PC-3 (cell line): Measurements from ENCODE around the gene HSPB1. TPM values are rescaled to one million over a fixed set of nuclear protein-coding genes. Genes with fewer than 3 reads are reported as not detected.
"Not testable (repeated sequence)": the region's sequence is repeated elsewhere in the genome, so short reads cannot be mapped to it uniquely, and the experiment has no call there.

Experiments
- ATAC-seq: fragments of 200-7000 bp; cut with Tn5 transposase; 2 replicates; pipeline ENCODE4 v1.9.1; 2020; ENCODE audit warnings: mild to moderate bottlenecking, moderate library complexity
- BruUV-seq: library from RNA; stranded (reverse); fragments of 400-500 nt; replicated peaks from 2 replicates; lab custom pipeline; 2021; lab: Mats Ljungman, UMichigan
- CTCF ChIA-PET: fragments of 300-600 bp; sonication (Branson Sonifier 250); formaldehyde crosslinking; loops from one replicate; lab custom pipeline; 2022; ENCODE audit warnings: antibody characterized with exemption; lab: Charles Lee
- POLR2A ChIA-PET: fragments of 300-600 bp; sonication (Branson Sonifier 250); formaldehyde crosslinking; loops from one replicate; lab custom pipeline; 2022; ENCODE audit warnings: antibody characterized with exemption; ENCODE audit not compliant: unreplicated experiment; lab: Charles Lee
- DNase-seq: peaks from one replicate; pipeline ENCODE4 v3.0.0-alpha.2; 2015
- H2AFZ ChIP-seq: fragments of 300-600 bp; sonication (generic); 2 replicates; pipeline ENCODE4 v1.6.0; 2016; ENCODE audit warnings: antibody characterized with exemption, low read length
- H3F3A ChIP-seq: fragments of 300-600 bp; sonication (generic); one replicate; pipeline ENCODE4 v1.6.0; 2017; ENCODE audit warnings: antibody characterized with exemption, low read length, control low read depth, mild to moderate bottlenecking; ENCODE audit not compliant: unreplicated experiment
- H3K27ac ChIP-seq: fragments of 300-600 bp; sonication (generic); 2 replicates; pipeline ENCODE4 v1.5.1; 2016; ENCODE audit warnings: mild to moderate bottlenecking, low read length
- H3K27me3 ChIP-seq: fragments of 300-600 bp; sonication (generic); 2 replicates; pipeline ENCODE4 v1.6.1; 2016; ENCODE audit warnings: low read length, mixed read lengths
- H3K36me3 ChIP-seq: fragments of 300-600 bp; sonication (generic); 2 replicates; pipeline ENCODE4 v1.6.1; 2016; ENCODE audit warnings: low read depth, mixed run types, low read length, mixed read lengths
- H3K4me1 ChIP-seq: fragments of 300-600 bp; sonication (generic); 2 replicates; pipeline ENCODE4 v1.5.1; 2016; ENCODE audit warnings: low read length; ENCODE audit not compliant: insufficient read depth
- H3K4me2 ChIP-seq: fragments of 300-600 bp; sonication (generic); 2 replicates; pipeline ENCODE4 v1.6.0; 2016; ENCODE audit warnings: low read length
- H3K4me3 ChIP-seq: fragments of 300-600 bp; sonication (generic); 2 replicates; pipeline ENCODE4 v1.5.1; 2016; ENCODE audit warnings: mild to moderate bottlenecking, low read length, mixed read lengths
- H3K79me2 ChIP-seq: fragments of 300-600 bp; sonication (generic); 2 replicates; pipeline ENCODE4 v1.6.1; 2017; ENCODE audit warnings: low read length, mixed read lengths
- H3K9ac ChIP-seq: fragments of 300-600 bp; sonication (generic); 2 replicates; pipeline ENCODE4 v1.6.0; 2016; ENCODE audit warnings: mild to moderate bottlenecking, low read length
- H3K9me2 ChIP-seq: fragments of 300-600 bp; sonication (generic); replicated peaks from 2 replicates; pipeline ENCODE4 v1.6.1; 2016; ENCODE audit warnings: mixed run types, low read length, mixed read lengths
- H3K9me3 ChIP-seq: fragments of 300-600 bp; sonication (generic); 2 replicates; pipeline ENCODE4 v1.6.1; 2016; ENCODE audit warnings: low read length, mixed read lengths
- H4K20me1 ChIP-seq: fragments of 300-600 bp; sonication (generic); 2 replicates; pipeline ENCODE4 v1.6.1; 2016; ENCODE audit warnings: low read length, mixed read lengths
- EZH2 ChIP-seq: fragments of 300-600 bp; sonication (generic); IDR thresholded peaks from one replicate; pipeline ENCODE4 v1.6.1; 2017; ENCODE audit warnings: antibody characterized with exemption, mild to moderate bottlenecking, low read length; ENCODE audit not compliant: unreplicated experiment
- EZH2phosphoT487 ChIP-seq: fragments of 300-600 bp; sonication (generic); IDR thresholded peaks from 2 replicates; pipeline ENCODE4 v1.6.1; 2018; ENCODE audit warnings: mild to moderate bottlenecking, antibody characterized with exemption, low read length, borderline replicate concordance
- intact Hi-C: fragments of 100-400 bp; cut with micrococcal nuclease; formaldehyde crosslinking; loops from 2 replicates; pipeline ENCODE4 v1.9.0; 2023
- total RNA-seq: library from RNA; depleted of rRNA; stranded (reverse); fragments of >200 nt; gene quantifications from 2 replicates; pipeline ENCODE4 v1.2.3, GENCODE V29; 2014
- TF ChIP-seq, protein P1 (sequence below): fragments of 300-600 bp; sonication (generic); conservative IDR thresholded peaks from 2 replicates; pipeline ENCODE4 v1.5.1; 2017; ENCODE audit warnings: antibody characterized with exemption, low read depth, mild to moderate bottlenecking, low read length

Gene HSPB1
- total RNA-seq, 1 experiment from 2014 or later: 166 TPM

DNA sequence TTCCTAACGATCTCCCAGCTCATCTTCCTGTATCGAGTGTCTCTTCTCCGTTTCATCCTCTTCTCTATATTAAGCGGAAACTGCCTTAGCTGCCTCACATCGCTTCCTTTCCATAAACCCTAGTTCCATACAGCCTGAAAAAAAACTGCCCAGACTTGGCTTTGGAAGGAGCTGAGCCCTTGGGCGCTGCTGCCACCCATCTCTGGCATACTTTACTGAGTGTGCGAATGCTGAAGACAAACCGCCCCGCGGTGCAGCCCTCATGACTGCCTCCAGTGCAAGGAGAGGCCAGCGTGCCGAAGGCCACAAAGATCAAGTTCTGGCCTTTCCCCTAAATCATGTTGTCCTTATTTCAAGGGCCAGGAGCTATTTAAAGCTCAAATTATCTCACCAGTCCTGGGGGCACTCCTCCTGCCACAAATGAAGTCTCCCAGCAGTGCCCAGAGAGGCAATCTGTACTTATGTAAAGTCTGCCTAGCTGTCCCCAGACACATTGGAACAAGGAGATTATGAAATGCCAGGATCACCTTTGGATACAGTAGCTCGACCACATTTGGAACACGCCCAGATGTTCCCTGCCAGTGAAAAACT lies 31.1 kb downstream of the HSPB1 start:
- Histone ChIP-seq H4K20me1 (peaks cover 81% of the 10 kb centered on the region), H3K4me2 (no peak overlapping the region), H3K4me1 (peaks cover 6% of the 10 kb centered on the region), H3K9ac (no peak overlapping the region), H3K27me3 (no peaks in the 10 kb centered on the region), H3K27ac (no peak overlapping the region), H3F3A (no peaks in the 10 kb centered on the region), H2AFZ (no peak overlapping the region), H3K9me3 (no peaks in the 10 kb centered on the region), H3K36me3 (peaks cover 56% of the 10 kb centered on the region), H3K4me3 (no peak overlapping the region), H3K9me2 (no peaks in the 10 kb centered on the region), H3K79me2 (peaks cover 100% of the 10 kb centered on the region)
- no peak for DNase-seq
- no peak for ATAC-seq
- BruUV-seq: no TSS peak
- ChIA-PET CTCF (interaction anchor here (0.6 kb wide), 1 partner anchor 13 kb away, joined by 3 read pairs; no protein-coding TSS in a partner anchor), POLR2A (no interaction called here)
- no peak for TF ChIP-seq EZH2
- no peak for TF ChIP-seq EZH2phosphoT487
- intact Hi-C loops: no loop called here

DNA sequence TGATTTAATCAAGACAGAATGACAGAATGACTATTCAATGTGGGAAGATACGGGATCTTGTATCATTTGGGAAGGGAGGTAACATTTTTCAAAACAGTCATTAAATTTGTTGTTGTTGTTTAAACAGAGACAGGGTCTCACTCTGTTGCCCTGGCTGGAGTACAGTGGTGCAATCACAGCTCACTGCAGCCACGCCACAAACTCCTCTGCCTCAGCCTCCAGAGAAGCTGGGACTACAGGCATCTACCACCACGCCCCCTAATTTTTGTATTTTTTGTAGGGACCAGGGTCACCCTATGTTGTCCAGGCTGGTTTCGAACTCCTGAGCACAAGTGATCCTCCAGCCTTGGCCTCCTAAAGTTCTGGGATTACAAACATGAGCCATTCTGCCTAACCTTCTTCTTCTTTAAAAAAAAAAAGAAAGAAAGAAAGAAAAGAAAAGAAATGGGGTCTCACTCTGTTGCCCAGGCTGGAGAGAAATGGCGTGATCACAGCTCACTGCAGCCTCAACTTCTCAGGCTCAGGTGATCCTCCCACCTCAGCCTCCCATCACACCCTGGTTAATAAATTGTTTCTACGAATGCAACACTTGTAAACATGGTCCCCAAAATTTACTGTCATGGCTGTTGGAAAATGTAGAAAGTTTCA lies 32.0 kb downstream of the HSPB1 start:
- H3F3A ChIP-seq: no peaks in the 10 kb centered on the region
- ChIA-PET CTCF (no interaction called here), POLR2A (no interaction called here)
- H3K79me2 ChIP-seq: peaks cover 100% of the 10 kb centered on the region
- peaks cover 79% of the 10 kb centered on the region for H4K20me1 ChIP-seq
- no peak overlapping the region for H3K9ac ChIP-seq
- H3K27me3 ChIP-seq: no peaks in the 10 kb centered on the region
- no peak overlapping the region for H2AFZ ChIP-seq
- peaks cover 51% of the 10 kb centered on the region for H3K36me3 ChIP-seq
- no peak overlapping the region for H3K27ac ChIP-seq
- no peaks in the 10 kb centered on the region for H3K9me3 ChIP-seq
- TF ChIP-seq, protein P1, sequence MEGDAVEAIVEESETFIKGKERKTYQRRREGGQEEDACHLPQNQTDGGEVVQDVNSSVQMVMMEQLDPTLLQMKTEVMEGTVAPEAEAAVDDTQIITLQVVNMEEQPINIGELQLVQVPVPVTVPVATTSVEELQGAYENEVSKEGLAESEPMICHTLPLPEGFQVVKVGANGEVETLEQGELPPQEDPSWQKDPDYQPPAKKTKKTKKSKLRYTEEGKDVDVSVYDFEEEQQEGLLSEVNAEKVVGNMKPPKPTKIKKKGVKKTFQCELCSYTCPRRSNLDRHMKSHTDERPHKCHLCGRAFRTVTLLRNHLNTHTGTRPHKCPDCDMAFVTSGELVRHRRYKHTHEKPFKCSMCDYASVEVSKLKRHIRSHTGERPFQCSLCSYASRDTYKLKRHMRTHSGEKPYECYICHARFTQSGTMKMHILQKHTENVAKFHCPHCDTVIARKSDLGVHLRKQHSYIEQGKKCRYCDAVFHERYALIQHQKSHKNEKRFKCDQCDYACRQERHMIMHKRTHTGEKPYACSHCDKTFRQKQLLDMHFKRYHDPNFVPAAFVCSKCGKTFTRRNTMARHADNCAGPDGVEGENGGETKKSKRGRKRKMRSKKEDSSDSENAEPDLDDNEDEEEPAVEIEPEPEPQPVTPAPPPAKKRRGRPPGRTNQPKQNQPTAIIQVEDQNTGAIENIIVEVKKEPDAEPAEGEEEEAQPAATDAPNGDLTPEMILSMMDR: no peak
- no peak for TF ChIP-seq EZH2phosphoT487
- TF ChIP-seq EZH2: no peak
- peaks cover 10% of the 10 kb centered on the region for H3K4me1 ChIP-seq
- DNase-seq (no peak), ATAC-seq (no peak)
- no peaks in the 10 kb centered on the region for H3K9me2 ChIP-seq
- BruUV-seq: no TSS peak
- intact Hi-C loops: no loop called here
- no peak overlapping the region for H3K4me2 ChIP-seq
- no peak overlapping the region for H3K4me3 ChIP-seq

DNA sequence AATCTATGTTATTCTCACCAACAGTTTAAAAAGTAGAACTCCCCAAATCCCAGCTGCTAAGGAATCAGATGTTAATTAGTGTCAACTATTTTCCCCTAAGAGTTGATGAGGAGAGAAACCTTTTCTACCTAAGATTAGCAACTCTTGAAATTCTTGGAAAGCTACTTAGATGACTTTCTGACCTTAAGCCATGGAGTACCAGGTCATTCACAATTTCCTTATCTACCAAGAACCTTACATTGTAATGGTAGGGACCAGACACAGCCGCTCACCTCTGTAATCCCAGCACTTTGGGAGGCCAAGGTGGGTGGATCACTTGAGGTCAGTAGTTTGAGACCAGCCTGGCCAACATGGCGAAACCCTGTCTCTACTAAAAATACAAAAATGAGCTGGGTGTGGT lies 32.9 kb downstream of the HSPB1 start:
- peaks cover 53% of the 10 kb centered on the region for H3K36me3 ChIP-seq
- POLR2A ChIA-PET: not testable (repeated sequence)

More for the DNA sequence above, 32.9 kb downstream of the HSPB1 start:
- H3K27ac ChIP-seq, BruUV-seq, H3K4me3 ChIP-seq, H3K27me3 ChIP-seq, ATAC-seq, H3K9ac ChIP-seq, DNase-seq, H2AFZ ChIP-seq, H3F3A ChIP-seq, H3K9me2 ChIP-seq, intact Hi-C loops, H3K9me3 ChIP-seq, H3K4me2 ChIP-seq: not testable (repeated sequence)
- peaks cover 10% of the 10 kb centered on the region for H3K4me1 ChIP-seq
- CTCF ChIA-PET: interaction anchor here (0.6 kb wide), 1 partner anchor 777 kb away, joined by 5 read pairs; no protein-coding TSS in a partner anchor
- H3K79me2 ChIP-seq: peaks cover 100% of the 10 kb centered on the region
- H4K20me1 ChIP-seq: peaks cover 81% of the 10 kb centered on the region
